ENCODE measurements around the gene GABRG2. TPM values are rescaled to one million over a fixed set of nuclear protein-coding genes. Genes with fewer than 3 reads are reported as not detected.

The GABRG2 gene
- polyA plus RNA-seq, 1 donor (not counting 4 experiments of a cell fraction or from before 2014, with no cell fraction given), result not detected

GRCh38 chr5:162160401-162160800, 92.8 kb downstream of the GABRG2 start:
- FAIRE-seq, result no peak
- no peaks in the 10 kb centered on the region for H3K4me1 ChIP-seq (ENCODE audit: control insufficient read depth, extremely low read depth, insufficient read depth, low read length)
- H4K20me1 ChIP-seq (ENCODE audit: control insufficient read depth, extremely low read depth, insufficient read depth, low read length), result no peaks in the 10 kb centered on the region
- no peaks in the 10 kb centered on the region for H3K27me3 ChIP-seq (ENCODE audit: control insufficient read depth, extremely low read depth, insufficient read depth, low read length)
- H3K9me3 ChIP-seq (ENCODE audit: control insufficient read depth, low read depth, low read length), result peaks cover 4% of the 10 kb centered on the region
- H3K79me2 ChIP-seq (ENCODE audit: control insufficient read depth, insufficient read depth, low read length), result no peaks in the 10 kb centered on the region
- no peaks in the 10 kb centered on the region for H3K9me1 ChIP-seq (ENCODE audit: control insufficient read depth, extremely low read depth, insufficient read depth, low read length)
- H3K4me3 ChIP-seq (ENCODE audit: control insufficient read depth in 2 of 3, extremely low read depth in 1 of 3, insufficient read depth in 2 of 3, low read depth in 1 of 3, low read length in 3 of 3), result no peak overlapping the region
- dilution Hi-C loops (cut with MboI; ENCODE audit: extremely low pct_ligation_motif_present, low sequenced_read_pairs), result no loop called here
- no peak overlapping the region for H3K27ac ChIP-seq (ENCODE audit: control insufficient read depth, insufficient read depth, low read length)
- no peak overlapping the region for H3K4me2 ChIP-seq (ENCODE audit: control insufficient read depth, extremely low read depth, insufficient read depth, low read depth, low read length)
- TF ChIP-seq, protein P1, sequence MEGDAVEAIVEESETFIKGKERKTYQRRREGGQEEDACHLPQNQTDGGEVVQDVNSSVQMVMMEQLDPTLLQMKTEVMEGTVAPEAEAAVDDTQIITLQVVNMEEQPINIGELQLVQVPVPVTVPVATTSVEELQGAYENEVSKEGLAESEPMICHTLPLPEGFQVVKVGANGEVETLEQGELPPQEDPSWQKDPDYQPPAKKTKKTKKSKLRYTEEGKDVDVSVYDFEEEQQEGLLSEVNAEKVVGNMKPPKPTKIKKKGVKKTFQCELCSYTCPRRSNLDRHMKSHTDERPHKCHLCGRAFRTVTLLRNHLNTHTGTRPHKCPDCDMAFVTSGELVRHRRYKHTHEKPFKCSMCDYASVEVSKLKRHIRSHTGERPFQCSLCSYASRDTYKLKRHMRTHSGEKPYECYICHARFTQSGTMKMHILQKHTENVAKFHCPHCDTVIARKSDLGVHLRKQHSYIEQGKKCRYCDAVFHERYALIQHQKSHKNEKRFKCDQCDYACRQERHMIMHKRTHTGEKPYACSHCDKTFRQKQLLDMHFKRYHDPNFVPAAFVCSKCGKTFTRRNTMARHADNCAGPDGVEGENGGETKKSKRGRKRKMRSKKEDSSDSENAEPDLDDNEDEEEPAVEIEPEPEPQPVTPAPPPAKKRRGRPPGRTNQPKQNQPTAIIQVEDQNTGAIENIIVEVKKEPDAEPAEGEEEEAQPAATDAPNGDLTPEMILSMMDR (optimal IDR thresholded peaks at IDR 0.05 in 1 of 3, IDR thresholded peaks at IDR 0.05 in 1 of 3, conservative IDR thresholded peaks at IDR 0.05 in 1 of 3; ENCODE audit: extremely low read depth in 1 of 3, insufficient read depth in 2 of 3, low read length in 3 of 3), result no peak
- TF ChIP-seq EZH2 (IDR thresholded peaks at IDR 0.05; ENCODE audit: low read length), result no peak
- no peak for DNase-seq (ENCODE audit: low read depth, low spot score)
- no peak overlapping the region for H2AFZ ChIP-seq (ENCODE audit: control insufficient read depth, low read length)
- H3K9ac ChIP-seq (ENCODE audit: control insufficient read depth, extremely low read depth, insufficient read depth, low read length), result no peak overlapping the region
- H3K36me3 ChIP-seq (ENCODE audit: control insufficient read depth in 2 of 2, extremely low read depth in 1 of 2, insufficient read depth in 2 of 2, low read length in 2 of 2), result no peaks in the 10 kb centered on the region

GRCh38 chr5:162163663-162164062, 96.1 kb downstream of the GABRG2 start:
- no peaks in the 10 kb centered on the region for H3K27me3 ChIP-seq (ENCODE audit: control insufficient read depth, extremely low read depth, insufficient read depth, low read length)
- FAIRE-seq, result no peak
- no peak overlapping the region for H3K4me3 ChIP-seq (ENCODE audit: control insufficient read depth in 2 of 3, extremely low read depth in 1 of 3, insufficient read depth in 2 of 3, low read depth in 1 of 3, low read length in 3 of 3)
- peaks cover 4% of the 10 kb centered on the region for H3K9me3 ChIP-seq (ENCODE audit: control insufficient read depth, low read depth, low read length)
- no peaks in the 10 kb centered on the region for H3K36me3 ChIP-seq (ENCODE audit: control insufficient read depth in 2 of 2, extremely low read depth in 1 of 2, insufficient read depth in 2 of 2, low read length in 2 of 2)
- H3K79me2 ChIP-seq (ENCODE audit: control insufficient read depth, insufficient read depth, low read length), result no peaks in the 10 kb centered on the region
- no peak overlapping the region for H3K4me2 ChIP-seq (ENCODE audit: control insufficient read depth, extremely low read depth, insufficient read depth, low read depth, low read length)
- H3K9ac ChIP-seq (ENCODE audit: control insufficient read depth, extremely low read depth, insufficient read depth, low read length), result no peak overlapping the region
- dilution Hi-C loops (cut with MboI; ENCODE audit: extremely low pct_ligation_motif_present, low sequenced_read_pairs), result no loop called here
- no peaks in the 10 kb centered on the region for H3K9me1 ChIP-seq (ENCODE audit: control insufficient read depth, extremely low read depth, insufficient read depth, low read length)
- no peak for TF ChIP-seq EZH2 (IDR thresholded peaks at IDR 0.05; ENCODE audit: low read length)
- TF ChIP-seq, protein P1 (optimal IDR thresholded peaks at IDR 0.05 in 1 of 3, IDR thresholded peaks at IDR 0.05 in 1 of 3, conservative IDR thresholded peaks at IDR 0.05 in 1 of 3; ENCODE audit: extremely low read depth in 1 of 3, insufficient read depth in 2 of 3, low read length in 3 of 3), result no peak
- no peaks in the 10 kb centered on the region for H4K20me1 ChIP-seq (ENCODE audit: control insufficient read depth, extremely low read depth, insufficient read depth, low read length)
- H2AFZ ChIP-seq (ENCODE audit: control insufficient read depth, low read length), result no peak overlapping the region
- no peak overlapping the region for H3K27ac ChIP-seq (ENCODE audit: control insufficient read depth, insufficient read depth, low read length)
- no peak for DNase-seq (ENCODE audit: low read depth, low spot score)
- H3K4me1 ChIP-seq (ENCODE audit: control insufficient read depth, extremely low read depth, insufficient read depth, low read length), result no peaks in the 10 kb centered on the region

Measured in keratinocyte (primary cell).